ENCODE data around the gene RACK1. TPM values are rescaled to one million over a fixed set of nuclear protein-coding genes. Genes with fewer than 3 reads are reported as not detected.

RACK1 gene
- total and polyA plus RNA-seq, 2 of the 8 experiments (the other 6 are each of a cell fraction or from before 2014, with no cell fraction given) = 2,589 to 7,971 TPM

DNA sequence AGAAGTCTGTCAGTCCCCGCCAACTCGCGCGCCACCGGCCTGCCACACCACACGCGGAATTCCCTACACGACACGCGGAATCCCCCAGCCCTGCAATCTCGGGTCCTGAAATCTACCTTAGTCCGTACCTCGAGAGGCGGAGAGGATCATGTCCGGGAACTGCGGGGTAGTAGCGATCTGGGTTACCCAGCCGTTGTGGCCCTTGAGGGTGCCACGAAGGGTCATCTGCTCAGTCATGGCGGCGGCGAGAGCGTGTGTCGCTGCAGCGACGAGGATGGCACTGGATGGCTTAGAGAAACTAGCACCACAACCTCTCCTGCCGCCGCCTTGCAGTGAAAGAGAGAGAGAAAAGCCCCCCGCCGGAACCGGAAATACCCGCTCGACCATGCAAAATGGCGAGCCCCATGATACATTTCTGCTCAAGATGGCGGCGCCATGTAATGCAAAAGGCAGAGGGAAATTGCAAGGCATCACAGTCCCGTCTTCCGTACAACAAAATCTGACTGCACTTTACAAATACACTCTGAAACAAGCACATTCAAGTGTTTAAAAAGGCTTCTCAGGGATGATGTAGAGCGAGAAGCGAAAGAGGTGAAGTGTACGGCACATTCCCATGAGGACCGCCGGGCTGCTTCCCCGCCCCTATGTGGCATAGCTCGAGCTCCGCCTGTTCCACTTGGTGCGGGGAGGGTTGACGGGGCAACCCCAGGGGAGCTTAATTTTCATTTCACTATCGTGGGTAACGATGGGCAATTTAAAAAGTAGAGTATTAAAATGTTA, at the start of gene RACK1 (continued):
- TF ChIP-seq SP4 (IDR thresholded peaks at IDR 0.05; ENCODE audit: low read length) (peak; percentile 55), TBP (IDR thresholded peaks at IDR 0.05; ENCODE audit: low read depth, low read length) (peak; percentile 97), BACH1 (IDR thresholded peaks at IDR 0.05; ENCODE audit: low read length) (no peak), TAF1 (IDR thresholded peaks at IDR 0.05; ENCODE audit: low read depth, low read length) (peak; percentile 99), SRF (IDR thresholded peaks at IDR 0.05; ENCODE audit: low read depth, low read length) (no peak), CTBP2 (IDR thresholded peaks at IDR 0.05; ENCODE audit: borderline replicate concordance, insufficient read depth, insufficient read length, low read length) (no peak), GTF2F1 (IDR thresholded peaks at IDR 0.05; ENCODE audit: borderline replicate concordance, low read depth, low read length) (peak; percentile 81; the same call in 1 of the 2 replicates), POLR2A (IDR thresholded peaks at IDR 0.05; ENCODE audit: control extremely low read depth in 1 of 2, low read depth in 2 of 2, low read length in 2 of 2) (peak in 1 of 2 experiments; percentile 93; a peak in 2 of 3 replicates), KDM1A (IDR thresholded peaks at IDR 0.05; ENCODE audit: borderline replicate concordance, low read length) (no peak), JUND (IDR thresholded peaks at IDR 0.05; ENCODE audit: low read length) (peak; percentile 61; the same call in 1 of the 2 replicates), SIX5 (IDR thresholded peaks at IDR 0.05; ENCODE audit: low read depth, low read length) (0 out of 2 replicates have a peak, but pooled peaks have one; percentile 18), CTCF (IDR thresholded peaks at IDR 0.05; ENCODE audit: control extremely low read depth in 1 of 3, insufficient read depth in 1 of 3, low read depth in 1 of 3, low read length in 3 of 3) (no peak), KDM4A (IDR thresholded peaks at IDR 0.05; ENCODE audit: low read depth, low read length, severe bottlenecking) (peak; percentile 65), YY1 (IDR thresholded peaks at IDR 0.05; ENCODE audit: low read depth, low read length) (peak; percentile 99), RBBP5 (IDR thresholded peaks at IDR 0.05; ENCODE audit: borderline replicate concordance, low read depth, low read length) (peak; percentile 44; the same call in 1 of the 2 replicates), KDM5A (IDR thresholded peaks at IDR 0.05; ENCODE audit: low read length) (peak; percentile 74)
- TF ChIP-seq, protein P1, sequence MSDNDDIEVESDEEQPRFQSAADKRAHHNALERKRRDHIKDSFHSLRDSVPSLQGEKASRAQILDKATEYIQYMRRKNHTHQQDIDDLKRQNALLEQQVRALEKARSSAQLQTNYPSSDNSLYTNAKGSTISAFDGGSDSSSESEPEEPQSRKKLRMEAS (IDR thresholded peaks at IDR 0.05) = peak; percentile 84
- TF ChIP-seq, protein P2, sequence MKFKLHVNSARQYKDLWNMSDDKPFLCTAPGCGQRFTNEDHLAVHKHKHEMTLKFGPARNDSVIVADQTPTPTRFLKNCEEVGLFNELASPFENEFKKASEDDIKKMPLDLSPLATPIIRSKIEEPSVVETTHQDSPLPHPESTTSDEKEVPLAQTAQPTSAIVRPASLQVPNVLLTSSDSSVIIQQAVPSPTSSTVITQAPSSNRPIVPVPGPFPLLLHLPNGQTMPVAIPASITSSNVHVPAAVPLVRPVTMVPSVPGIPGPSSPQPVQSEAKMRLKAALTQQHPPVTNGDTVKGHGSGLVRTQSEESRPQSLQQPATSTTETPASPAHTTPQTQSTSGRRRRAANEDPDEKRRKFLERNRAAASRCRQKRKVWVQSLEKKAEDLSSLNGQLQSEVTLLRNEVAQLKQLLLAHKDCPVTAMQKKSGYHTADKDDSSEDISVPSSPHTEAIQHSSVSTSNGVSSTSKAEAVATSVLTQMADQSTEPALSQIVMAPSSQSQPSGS (IDR thresholded peaks at IDR 0.05; ENCODE audit: low read length) = peak; percentile 65; the same call in 1 of the 2 replicates
- TF ChIP-seq, protein P3, sequence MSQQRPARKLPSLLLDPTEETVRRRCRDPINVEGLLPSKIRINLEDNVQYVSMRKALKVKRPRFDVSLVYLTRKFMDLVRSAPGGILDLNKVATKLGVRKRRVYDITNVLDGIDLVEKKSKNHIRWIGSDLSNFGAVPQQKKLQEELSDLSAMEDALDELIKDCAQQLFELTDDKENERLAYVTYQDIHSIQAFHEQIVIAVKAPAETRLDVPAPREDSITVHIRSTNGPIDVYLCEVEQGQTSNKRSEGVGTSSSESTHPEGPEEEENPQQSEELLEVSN (IDR thresholded peaks at IDR 0.05) = peak; percentile 45; the same call in 1 of the 2 replicates
